ENCODE results near the gene ETV2.
"Not testable (repeated sequence)": the region's sequence is repeated elsewhere in the genome, so short reads cannot be mapped to it uniquely, and the experiment has no call there.

Gene ETV2, protein sequence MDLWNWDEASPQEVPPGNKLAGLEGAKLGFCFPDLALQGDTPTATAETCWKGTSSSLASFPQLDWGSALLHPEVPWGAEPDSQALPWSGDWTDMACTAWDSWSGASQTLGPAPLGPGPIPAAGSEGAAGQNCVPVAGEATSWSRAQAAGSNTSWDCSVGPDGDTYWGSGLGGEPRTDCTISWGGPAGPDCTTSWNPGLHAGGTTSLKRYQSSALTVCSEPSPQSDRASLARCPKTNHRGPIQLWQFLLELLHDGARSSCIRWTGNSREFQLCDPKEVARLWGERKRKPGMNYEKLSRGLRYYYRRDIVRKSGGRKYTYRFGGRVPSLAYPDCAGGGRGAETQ

DNA sequence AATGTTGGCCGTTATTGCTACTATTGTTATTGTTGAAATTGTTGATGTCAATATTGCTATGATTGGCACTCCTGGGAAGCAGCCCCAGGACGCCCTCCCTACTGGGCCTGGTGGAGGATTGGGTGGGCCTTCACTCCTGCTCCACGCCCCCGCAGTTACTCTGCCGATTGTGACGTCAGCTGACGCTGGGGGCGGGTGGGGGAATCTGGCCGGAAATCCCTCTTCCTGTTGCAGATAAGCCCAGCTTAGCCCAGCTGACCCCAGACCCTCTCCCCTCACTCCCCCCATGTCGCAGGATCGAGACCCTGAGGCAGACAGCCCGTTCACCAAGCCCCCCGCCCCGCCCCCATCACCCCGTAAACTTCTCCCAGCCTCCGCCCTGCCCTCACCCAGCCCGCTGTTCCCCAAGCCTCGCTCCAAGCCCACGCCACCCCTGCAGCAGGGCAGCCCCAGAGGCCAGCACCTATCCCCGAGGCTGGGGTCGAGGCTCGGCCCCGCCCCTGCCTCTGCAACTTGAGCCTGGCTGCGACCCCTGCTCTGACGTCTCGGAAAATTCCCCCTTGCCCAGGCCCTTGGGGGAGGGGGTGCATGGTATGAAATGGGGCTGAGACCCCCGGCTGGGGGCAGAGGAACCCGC, at the start of gene ETV2:
Gene ETV2 (plus strand): TSS at position 231 of the 637 bp plus-strand sequence. CDS start 716 bp downstream, outside the sequence.
- DNase-seq: no peak

DNA sequence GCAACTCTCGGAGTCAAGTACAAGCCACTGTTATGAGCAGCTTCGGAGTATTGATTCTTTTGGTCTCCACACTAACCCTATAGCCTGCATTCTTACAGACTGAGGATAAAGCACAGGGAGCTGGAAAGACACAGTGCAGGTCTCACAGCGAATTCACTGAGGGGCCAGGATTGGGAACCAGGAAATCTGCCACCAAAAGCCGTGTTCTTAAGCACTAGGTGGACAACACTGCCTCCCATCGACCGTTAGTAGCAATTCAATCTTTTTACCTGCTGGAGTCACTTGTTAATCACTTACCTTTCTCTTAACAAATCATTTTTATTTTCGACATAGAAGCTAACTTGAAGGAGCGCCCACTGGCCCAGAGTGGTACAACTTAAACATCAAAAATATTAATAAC, 49.3 kb upstream of the ETV2 start:
- peak; percentile 4 for DNase-seq

DNA sequence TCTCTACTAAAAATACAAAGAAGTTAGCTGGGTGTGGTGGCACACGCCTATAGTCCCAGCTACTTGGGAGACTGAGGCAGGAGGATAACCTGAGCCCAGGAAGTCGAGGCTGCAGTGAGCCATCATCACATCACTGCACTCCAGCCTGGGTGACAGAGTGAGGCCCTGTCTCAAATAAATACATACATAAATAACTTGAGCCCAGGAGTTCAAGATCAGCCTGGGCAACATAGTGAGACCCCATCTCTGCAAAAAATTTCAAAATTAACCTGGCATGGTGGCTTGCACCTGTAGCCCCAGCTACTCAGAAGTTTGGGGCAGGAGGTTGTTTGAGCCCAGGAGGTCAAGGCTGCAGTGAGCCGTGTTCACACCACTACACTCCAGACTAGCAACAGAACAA, 46.5 kb upstream of the ETV2 start:
- DNase-seq: not testable (repeated sequence)

DNA sequence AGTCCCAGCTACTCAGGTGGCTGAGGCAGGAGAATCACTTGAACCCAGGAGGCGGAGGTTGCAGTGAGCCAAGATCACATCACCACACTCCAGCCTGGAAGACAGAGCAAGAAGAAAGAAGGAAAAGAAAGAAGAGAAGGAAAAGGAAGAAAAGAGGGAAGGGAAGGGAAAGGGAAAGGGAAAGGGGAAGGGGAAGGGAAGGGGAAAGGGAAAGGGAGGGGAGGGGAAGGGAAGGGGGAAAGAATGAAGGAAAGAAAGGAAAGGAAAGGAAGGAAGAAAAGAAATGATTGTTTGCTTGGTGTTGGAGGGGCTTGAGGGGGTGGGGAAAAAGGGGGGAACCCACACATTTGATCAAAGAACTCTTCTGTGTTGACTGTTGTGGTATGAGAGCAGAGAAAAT, 45.6 kb upstream of the ETV2 start:
- no peak for DNase-seq

DNA sequence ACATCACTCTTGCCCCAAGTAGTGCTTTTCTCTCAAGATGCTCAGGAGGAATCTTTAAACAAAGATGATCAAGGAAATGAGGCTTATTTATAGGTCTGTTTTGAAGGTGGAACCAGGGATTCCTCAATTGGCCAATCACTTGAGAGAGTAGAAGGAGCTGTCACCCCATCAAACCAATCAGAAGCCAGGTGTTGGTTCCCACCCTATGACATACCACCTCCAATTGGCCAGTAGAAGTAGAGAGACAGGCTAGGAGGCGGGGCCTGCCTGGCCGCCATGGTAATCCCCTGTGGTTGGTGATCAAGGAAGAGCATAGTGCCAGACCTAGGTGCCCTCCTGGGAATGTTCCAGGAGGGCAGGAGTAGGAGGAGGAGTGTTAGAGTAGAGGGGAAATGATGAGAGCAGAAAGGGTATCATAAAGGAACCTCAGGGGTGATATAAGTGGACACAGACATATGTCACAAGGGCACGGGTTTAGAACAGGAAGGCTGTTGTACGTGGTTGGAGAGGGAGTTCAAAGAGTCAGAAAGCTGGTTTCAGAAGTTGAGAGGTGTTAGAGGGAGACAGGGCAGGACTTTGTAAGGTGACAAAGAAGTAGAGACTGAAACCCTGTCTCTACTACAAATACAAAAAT, 45.1 kb upstream of the ETV2 start:
- DNase-seq: no peak

DNA sequence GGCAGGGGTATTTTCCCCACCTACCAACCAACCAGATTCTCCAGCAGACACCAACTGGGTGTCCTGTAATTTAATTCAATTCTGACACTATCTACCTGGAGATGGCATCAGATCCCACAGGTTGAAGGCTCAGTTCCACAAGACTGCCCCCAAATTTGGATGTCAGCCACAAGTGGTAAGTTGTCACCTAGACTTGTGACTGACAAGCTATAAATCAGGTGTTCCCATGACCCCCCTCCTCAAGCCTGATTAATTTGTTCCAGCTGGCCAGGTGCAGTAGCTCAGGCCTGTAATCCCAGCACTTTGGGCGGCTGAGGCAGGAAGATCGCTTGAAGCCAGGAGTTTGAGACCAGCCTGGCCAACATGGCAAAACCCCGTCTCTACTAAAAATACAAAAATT, 39.6 kb upstream of the ETV2 start:
- DNase-seq: peak; percentile 11

DNA sequence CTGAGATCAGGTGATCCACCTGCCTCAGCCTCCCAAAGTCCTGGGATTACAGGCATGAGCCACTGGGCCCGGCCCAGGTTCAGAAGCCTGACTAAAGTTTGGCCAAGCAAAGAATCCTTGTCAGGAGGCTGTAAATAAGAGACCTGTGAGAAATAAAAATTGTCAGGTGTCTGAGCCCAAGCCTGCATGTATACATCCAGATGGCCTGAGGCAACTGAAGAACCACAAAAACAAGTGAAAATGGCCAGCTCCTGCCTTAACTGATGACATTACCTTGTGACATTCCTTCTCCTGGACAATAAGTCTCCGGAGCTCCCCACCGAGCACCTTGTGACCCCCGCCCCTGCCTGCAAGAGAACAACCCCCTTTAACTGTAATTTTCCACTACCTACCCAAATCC, 37.1 kb upstream of the ETV2 start:
- DNase-seq: not testable (repeated sequence)

DNA sequence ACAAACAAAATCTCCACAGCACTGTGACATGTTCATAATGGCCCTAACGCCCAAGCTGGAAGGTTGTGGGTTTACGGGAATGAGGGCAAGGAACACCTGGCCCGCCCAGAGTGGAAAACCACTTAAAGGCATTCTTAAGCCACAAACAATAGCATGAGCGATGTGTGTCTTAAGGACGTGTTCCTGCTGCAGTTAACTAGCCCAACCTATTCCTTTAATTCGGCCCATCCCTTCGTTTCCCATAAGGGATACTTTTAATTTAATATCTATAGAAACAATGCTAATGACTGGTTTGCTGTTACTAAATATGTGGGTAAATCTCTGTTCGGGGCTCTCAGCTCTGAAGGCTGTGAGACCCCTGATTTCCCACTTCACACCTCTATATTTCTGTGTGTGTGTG, 34.4 kb upstream of the ETV2 start:
- DNase-seq: not testable (repeated sequence)

DNA sequence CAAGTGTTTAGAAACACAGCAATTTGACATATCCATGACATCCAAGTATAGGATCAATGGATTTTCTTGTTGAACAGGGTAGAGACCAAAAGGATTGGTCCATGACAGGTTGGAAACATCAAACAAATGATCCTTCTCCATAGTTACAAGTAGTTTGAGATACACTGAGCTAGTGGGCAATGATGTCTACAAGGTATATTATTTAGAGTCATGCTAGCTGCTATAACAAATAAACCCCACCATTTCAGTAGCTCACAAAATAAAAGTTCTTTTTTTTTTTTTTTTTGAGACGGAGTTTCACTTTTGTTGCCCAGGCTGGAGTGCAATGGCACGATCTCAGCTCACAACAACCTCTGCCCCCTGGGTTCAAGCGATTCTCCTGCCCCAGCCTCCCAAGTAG, 33.9 kb upstream of the ETV2 start:
- no peak for DNase-seq

DNA sequence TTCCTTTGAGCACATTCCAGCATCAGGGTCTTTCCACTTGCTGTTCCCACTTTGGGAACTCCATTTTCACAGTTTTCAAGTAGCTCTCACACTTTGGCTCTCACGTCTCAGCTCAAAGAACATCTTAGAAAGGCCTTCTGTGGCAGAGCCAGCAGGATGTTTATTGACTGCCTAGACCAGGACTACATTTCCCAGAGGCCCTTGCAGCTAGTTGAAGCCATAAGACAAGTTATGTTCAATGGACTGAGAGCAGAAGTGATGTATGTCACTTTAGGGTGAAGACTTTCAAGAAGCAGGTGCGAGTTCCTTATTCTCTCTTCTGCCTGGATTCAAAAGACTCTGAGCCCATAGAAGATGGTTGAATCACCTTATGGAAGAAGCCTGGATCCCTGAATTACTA, 33.3 kb upstream of the ETV2 start:
- DNase-seq: no peak

DNA sequence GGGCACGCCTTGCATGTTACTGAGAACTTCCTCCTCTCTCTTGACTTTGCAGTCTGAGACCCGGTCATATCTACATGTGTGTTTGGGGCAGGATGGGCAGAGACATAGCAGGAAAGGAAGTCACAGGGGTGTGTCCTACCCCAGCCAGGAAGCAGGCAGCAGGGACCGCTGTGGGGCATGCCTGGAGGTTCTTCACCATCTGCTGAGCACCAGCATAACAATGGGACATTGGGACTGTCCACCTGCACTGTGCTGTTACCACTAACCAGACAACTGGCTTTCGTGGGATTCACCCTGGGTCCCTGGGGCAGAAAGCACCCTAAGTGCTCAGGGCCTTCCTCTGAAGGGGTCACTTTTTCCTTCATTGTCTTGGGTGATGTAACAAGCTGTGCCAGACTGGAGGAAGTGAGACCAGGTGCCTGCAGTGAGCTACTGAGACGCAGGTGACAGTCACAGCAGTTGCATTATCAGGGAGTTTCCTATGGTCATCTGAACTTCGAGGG, 31.6 kb upstream of the ETV2 start:
- no peak for DNase-seq

DNA sequence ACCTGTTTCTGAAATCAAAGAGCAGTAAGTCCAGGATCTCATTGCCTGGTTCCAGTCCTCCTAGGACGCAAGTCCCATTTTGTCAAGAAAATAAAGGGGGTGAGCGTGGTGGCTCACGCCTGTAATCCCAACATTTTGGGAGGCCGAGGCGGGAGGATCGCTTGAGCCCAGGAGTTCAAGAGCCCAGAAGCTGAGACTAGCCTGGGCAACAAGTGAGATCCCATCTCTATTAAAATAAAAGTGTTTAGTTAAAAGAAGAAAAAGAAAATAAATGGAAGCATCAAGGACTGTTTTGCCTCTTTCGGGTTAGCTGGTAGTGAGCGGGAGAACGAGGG, 29.4 kb upstream of the ETV2 start:
- DNase-seq: no peak

DNA sequence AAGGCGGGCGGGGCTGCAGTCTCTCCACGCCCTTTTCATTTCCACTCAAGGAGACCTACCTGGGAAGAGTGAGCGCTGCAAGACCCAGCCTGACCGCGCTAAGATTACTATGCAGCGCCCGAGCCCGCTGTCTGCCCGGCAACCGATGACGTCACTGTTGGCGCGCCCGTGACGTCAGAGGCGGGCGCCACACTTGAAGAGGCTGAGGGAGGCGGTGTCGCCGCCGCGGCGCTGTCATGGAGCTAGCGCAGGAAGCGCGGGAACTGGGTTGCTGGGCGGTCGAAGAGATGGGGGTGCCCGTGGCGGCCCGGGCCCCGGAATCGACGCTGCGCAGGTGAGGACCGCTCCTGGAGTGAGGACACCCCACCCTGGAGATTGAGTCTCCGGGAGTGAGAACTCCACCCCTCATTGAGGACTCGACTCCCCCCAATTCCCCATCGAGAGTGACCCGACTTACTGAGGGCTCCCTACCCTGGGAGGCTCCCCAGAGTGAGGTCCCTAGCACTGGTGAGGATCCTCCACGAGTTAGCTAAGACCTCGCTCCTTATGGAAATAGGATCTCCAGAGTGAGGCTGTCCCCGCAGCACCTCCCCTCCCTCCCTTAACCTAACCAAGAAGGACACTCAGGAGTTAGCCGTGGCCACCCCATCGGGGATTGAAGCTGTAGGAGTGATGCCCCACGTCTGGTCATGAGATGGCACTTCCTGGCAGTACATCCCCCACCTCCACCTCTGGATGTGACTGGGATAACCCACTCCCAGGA, 28.8 kb upstream of the ETV2 start, which contains the start of gene HAUS5:
Gene HAUS5 (plus strand): TSS at position 177 of the 763 bp plus-strand sequence. CDS start 60 bp downstream, at position 237.
- peak; percentile 89 for DNase-seq

DNA sequence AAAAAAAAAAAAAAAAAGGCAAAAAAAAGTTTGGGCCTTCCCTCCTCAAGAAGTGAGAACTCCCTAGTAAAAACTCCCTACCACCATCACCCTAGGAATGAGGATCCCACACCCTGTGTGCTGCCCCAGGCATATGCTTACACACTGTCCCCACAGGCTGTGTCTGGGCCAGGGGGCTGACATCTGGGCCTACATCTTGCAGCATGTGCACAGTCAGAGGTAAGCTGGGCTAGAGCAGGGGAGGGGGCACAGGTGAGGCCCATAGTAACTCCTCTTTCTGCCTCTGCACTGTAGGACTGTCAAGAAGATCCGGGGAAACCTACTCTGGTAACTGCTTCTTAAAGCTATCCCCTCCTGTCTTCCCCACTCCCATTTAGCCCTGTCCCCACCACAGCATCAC, 28.0 kb upstream of the ETV2 start:
- DNase-seq: no peak

DNA sequence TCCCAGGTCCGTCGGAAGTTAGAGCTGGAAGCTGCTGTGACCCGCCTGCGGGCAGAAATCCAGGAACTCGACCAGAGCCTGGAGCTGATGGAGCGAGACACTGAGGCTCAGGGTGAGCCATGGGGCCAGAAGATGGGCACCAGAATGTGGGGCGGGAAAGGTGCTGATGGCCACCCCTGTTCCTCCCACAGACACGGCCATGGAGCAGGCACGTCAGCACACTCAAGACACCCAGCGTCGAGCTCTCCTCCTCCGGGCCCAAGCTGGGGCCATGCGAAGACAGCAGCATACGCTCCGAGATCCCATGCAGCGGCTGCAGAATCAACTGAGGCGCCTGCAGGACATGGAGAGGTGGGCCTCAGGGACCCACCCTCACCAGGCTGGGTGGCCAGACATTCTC, 26.5 kb upstream of the ETV2 start:
- DNase-seq: no peak

DNA sequence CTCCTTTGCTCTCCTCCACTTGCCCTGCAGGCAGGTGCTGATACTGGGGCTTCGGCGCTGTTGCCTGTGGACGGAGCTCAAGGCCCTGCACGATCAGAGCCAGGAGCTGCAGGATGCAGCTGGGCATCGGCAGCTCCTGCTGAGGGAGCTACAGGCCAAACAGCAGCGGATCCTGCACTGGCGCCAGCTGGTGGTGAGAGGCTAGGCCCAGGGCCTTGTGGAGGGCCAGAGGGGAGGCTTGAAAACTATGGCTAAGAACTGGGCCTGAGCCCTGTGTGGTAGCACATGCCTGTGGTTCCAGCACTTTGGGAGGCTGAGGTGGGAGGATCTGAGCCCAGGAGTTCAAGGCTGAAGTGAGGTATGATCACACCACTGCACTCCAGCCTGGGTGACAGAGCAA, 22.7 kb upstream of the ETV2 start:
- no peak for DNase-seq

DNA sequence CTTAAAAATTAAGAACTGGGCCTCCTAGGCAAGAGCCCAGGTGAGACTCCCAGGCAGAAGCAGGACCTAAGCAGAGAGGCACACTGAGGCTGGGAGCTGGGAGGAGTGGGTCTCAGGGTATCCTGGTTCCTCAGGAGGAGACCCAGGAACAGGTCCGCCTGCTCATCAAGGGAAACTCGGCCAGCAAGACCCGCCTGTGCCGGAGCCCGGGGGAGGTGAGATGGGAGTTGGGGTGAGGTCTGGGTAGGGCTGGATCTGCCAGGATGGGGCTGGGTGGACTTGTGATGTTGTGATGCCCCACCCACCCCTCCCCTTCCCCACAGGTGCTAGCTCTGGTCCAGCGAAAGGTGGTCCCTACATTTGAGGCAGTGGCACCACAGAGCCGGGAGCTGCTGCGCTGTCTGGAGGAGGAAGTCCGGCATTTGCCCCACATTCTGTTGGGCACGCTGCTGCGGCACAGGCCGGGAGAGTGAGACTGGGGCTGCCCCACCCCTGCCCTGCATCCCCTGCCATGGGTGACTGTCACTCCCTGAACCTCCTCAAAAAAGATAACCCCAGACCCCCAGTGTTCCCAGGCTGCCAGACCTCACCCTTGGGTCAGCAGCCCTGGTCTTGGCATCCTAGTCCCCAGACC, 22.1 kb upstream of the ETV2 start:
- DNase-seq: no peak

DNA sequence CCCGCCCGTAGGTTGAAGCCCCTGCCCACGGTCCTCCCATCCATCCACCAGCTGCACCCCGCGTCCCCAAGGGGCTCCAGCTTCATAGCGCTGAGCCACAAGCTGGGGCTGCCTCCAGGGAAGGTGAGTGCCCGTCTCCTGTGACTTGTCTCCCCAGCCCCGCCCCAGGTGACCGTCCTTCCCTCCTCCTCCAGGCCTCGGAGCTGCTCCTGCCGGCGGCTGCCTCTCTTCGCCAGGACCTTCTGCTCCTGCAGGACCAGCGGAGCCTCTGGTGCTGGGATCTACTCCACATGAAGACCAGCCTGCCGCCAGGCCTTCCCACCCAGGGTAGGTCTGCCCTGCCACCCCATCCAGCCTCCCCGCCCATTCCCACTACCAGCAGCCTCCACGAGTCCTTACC, 21.5 kb upstream of the ETV2 start:
- DNase-seq: no peak

DNA sequence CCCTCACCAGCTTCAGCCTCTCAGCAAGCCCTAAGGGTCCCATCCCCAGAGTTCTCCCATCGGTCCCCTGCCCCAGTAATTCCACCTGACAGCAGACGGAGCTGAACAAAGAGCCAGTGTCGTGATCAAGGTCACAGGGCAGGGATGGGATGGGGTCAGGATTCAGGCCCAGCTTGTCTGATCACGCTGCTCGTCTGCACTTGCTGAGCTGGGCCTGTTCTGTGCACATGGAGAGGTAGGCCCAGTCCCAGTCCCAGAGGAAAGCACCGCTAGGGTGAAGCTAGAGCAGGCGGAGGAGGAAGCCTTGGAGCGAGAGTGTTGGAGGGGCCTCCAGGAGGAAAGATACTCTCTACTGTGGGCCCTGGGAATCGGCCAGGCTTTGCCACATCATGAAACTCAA, 19.8 kb upstream of the ETV2 start:
- no peak for DNase-seq

DNA sequence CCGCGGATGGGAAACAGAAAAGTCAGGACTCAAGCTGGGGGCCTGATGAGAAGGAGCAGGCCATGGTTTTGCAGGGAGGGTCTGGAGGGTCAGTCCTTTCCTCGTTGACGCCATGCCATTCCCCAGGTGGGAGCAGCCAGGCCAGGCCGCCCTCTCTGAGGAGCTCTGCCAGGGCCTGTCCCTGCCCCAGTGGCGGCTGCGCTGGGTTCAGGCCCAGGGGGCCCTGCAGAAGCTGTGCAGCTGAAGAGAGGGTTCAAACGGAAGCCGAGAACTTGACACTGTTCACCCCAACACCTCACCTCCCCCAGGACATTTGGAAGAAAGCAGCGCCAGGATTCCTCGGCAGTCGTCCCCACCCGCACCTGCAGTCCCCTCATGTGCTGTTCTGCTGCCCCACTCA, 18.8 kb upstream of the ETV2 start:
- no peak for DNase-seq

DNA sequence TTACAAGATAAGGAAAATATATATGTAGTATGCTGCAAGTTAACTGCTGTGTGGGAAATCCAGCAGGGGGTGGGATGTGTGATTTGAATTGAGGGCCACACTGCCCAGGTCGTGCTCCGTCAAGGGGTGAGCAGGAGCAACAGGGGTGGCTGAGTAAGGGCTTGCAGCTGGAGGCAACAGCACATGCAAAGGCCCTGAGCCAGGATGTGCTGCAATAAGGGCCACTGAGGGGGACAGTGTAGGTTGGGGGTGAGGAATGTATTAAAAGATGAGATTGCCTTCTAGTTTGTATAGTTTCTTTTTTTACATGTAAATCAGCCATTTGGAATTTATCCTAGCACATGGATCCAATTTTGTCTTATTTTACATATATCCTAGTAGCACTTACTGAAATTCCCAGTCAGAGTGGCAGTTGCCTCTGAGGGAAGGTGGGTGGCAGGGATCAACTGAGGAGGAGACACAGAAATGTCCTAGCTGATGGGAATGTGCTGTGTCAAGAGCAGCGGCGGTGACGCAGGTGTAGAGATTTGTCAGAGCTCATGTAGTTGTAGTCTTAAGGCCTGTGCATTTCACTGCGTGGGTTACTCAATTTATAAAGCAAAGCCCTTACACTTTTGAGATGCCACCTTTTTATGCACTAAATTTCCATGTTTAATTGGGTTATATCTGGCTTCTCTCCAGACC, 18.1 kb upstream of the ETV2 start:
- DNase-seq: no peak

DNA sequence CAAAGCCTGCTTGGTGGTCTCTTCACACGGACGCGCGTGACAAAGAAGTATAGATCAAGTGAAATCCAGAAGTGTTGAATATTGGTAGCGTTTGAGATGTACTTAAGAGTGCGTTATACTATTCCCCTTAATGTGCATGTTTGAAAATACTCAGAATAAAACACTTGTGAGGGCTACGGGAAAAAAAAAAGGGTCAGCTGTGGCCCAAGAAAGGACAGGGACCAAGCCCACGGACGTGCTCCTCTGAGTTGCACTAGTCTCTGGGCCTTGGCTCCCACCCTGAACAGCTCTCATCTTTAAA, 13.3 kb upstream of the ETV2 start:
- no peak for DNase-seq

Data from NCI-H1105 (cell line).